Mesenchymal stem cell (in vitro differentiated cells and primary cell): Measurements from ENCODE around the gene SRPRB.
"Not testable (repeated sequence)": the region's sequence is repeated elsewhere in the genome, so short reads cannot be mapped to it uniquely, and the experiment has no call there.

ENCODE experiments used
- DNase-seq: peaks from one replicate; pipeline ENCODE4 v3.0.0-alpha.2; 2013
- H2AFZ ChIP-seq: one replicate; pipeline ENCODE4 v1.6.1; 2013; ENCODE audit warnings: low read depth, mild to moderate bottlenecking, control low read depth, inconsistent platforms, low read length, moderate library complexity
- H2AK5ac ChIP-seq: 2 replicates; pipeline ENCODE4 v1.6.1; 2013; ENCODE audit warnings: low read length, moderate library complexity, mild to moderate bottlenecking, inconsistent platforms; ENCODE audit not compliant: severe bottlenecking
- H2BK120ac ChIP-seq: one replicate; pipeline ENCODE4 v1.6.1; 2013; ENCODE audit warnings: low read depth, mild to moderate bottlenecking, inconsistent platforms, low read length, moderate library complexity
- H2BK12ac ChIP-seq, 2 experiments: one replicate each; pipeline ENCODE4 v1.6.1; 2013; ENCODE audit warnings: inconsistent platforms in 2 of 2, low read length in 2 of 2, mild to moderate bottlenecking in 2 of 2, moderate library complexity in 2 of 2, control low read depth in 1 of 2
- H2BK15ac ChIP-seq: one replicate; pipeline ENCODE4 v1.6.1; 2013; ENCODE audit warnings: mild to moderate bottlenecking, low read depth, inconsistent platforms; ENCODE audit not compliant: poor library complexity, severe bottlenecking
- H2BK5ac ChIP-seq: 2 replicates; pipeline ENCODE4 v1.6.1; 2013; ENCODE audit warnings: low read depth, mild to moderate bottlenecking, low read length, control low read depth, inconsistent platforms; ENCODE audit not compliant: poor library complexity, severe bottlenecking
- H3K14ac ChIP-seq, 2 experiments: one replicate each; pipeline ENCODE4 v1.6.1; 2013; ENCODE audit warnings: inconsistent platforms in 2 of 2, low read length in 2 of 2, control low read depth in 1 of 2, mild to moderate bottlenecking in 1 of 2, moderate library complexity in 1 of 2
- H3K18ac ChIP-seq, 2 experiments: one replicate each; pipeline ENCODE4 v1.6.1; 2013; ENCODE audit warnings: inconsistent platforms in 2 of 2, low read length in 2 of 2, control low read depth in 1 of 2, low read depth in 1 of 2, mild to moderate bottlenecking in 1 of 2
- H3K23ac ChIP-seq, 2 experiments: one replicate each; pipeline ENCODE4 v1.6.1; 2013; ENCODE audit warnings: inconsistent platforms in 2 of 2, low read length in 2 of 2, mild to moderate bottlenecking in 2 of 2, moderate library complexity in 2 of 2, control low read depth in 1 of 2
- H3K27ac ChIP-seq: 2 replicates; pipeline ENCODE4 v1.5.1; 2013; ENCODE audit warnings: mild to moderate bottlenecking, moderate library complexity, low read length, control low read depth, inconsistent platforms; ENCODE audit not compliant: poor library complexity, severe bottlenecking
- H3K27me3 ChIP-seq, 2 experiments: 2 replicates each; pipeline versions ENCODE4 v1.6.1 to v1.7.0; 2013; ENCODE audit warnings: low read length in 2 of 2, mild to moderate bottlenecking in 2 of 2, moderate library complexity in 2 of 2, control low read depth in 1 of 2, inconsistent platforms in 1 of 2; ENCODE audit not compliant: control insufficient read depth in 1 of 2, insufficient read depth in 1 of 2
- H3K36me3 ChIP-seq, 2 experiments: 2 replicates each; pipeline versions ENCODE4 v1.6.1 to v1.7.0; 2013; ENCODE audit warnings: low read length in 2 of 2, control low read depth in 1 of 2, inconsistent platforms in 1 of 2, low read depth in 1 of 2, mild to moderate bottlenecking in 1 of 2; ENCODE audit not compliant: insufficient read depth in 2 of 2, control insufficient read depth in 1 of 2
- H3K4ac ChIP-seq, 2 experiments: one replicate each; pipeline ENCODE4 v1.6.1; 2013; ENCODE audit warnings: inconsistent platforms in 2 of 2, low read length in 2 of 2, mild to moderate bottlenecking in 2 of 2, moderate library complexity in 2 of 2, control low read depth in 1 of 2, low read depth in 1 of 2
- H3K4me1 ChIP-seq: 2 replicates; pipeline ENCODE4 v1.6.1; 2013; ENCODE audit warnings: low read depth, low read length, control low read depth; ENCODE audit not compliant: control insufficient read depth, insufficient read depth
- H3K4me2 ChIP-seq: 2 replicates; pipeline ENCODE4 v1.6.1; 2013; ENCODE audit warnings: low read length, mild to moderate bottlenecking, inconsistent platforms; ENCODE audit not compliant: poor library complexity, severe bottlenecking
- H3K4me3 ChIP-seq, 2 experiments: 2 replicates each; pipeline versions ENCODE4 v1.5.1 to v1.7.0; 2013; ENCODE audit warnings: low read length in 2 of 2, mild to moderate bottlenecking in 2 of 2, control low read depth in 1 of 2, low read depth in 1 of 2; ENCODE audit not compliant: insufficient read depth in 1 of 2
- H3K79me1 ChIP-seq: replicated peaks from 2 replicates; pipeline ENCODE4 v1.6.1; 2013; ENCODE audit warnings: mild to moderate bottlenecking, control low read depth, low read length, inconsistent platforms; ENCODE audit not compliant: poor library complexity, severe bottlenecking
- H3K9ac ChIP-seq: 2 replicates; pipeline ENCODE4 v1.7.0; 2013; ENCODE audit warnings: mild to moderate bottlenecking, low read length, moderate library complexity
- H3K9me3 ChIP-seq: 2 replicates; pipeline ENCODE4 v1.7.0; 2013; ENCODE audit warnings: mild to moderate bottlenecking, low read length; ENCODE audit not compliant: control insufficient read depth
- H4K8ac ChIP-seq: one replicate; pipeline ENCODE4 v1.6.1; 2013; ENCODE audit warnings: inconsistent platforms, mild to moderate bottlenecking, low read length, moderate library complexity
- H4K91ac ChIP-seq: one replicate; pipeline ENCODE4 v1.6.1; 2013; ENCODE audit warnings: mild to moderate bottlenecking, low read length, inconsistent platforms
- WGBS: methylation state at CpG from one replicate; pipeline ENCODE4 v1.1.7; 2013; ENCODE audit warnings: mixed read lengths; 5-methylcytosine and 5-hydroxymethylcytosine counted together

SRPRB gene

DNA sequence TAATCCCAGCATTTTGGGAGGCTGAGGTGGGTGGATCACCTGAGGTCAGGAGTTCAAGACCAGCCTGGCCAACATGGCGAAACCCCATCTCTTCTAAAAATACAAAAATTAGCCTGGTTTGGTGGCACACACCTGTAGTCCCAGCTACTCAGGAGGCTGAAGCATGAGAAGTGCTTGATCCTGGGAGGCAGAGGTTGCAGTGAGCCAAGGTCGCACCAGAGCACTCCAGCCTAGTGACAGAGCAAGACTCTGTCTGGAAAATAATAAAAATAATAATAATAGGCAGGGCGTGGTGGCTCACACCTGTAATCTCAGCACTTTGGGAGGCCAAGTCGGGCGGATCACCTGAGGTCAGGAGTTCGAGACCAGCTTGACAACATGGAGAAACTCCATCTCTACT lies 24.9 kb upstream of the SRPRB start:
- H4K91ac ChIP-seq, H3K14ac ChIP-seq: not testable (repeated sequence)
- 68% methylated on average over 5 of the region's 6 CpGs for WGBS

DNA sequence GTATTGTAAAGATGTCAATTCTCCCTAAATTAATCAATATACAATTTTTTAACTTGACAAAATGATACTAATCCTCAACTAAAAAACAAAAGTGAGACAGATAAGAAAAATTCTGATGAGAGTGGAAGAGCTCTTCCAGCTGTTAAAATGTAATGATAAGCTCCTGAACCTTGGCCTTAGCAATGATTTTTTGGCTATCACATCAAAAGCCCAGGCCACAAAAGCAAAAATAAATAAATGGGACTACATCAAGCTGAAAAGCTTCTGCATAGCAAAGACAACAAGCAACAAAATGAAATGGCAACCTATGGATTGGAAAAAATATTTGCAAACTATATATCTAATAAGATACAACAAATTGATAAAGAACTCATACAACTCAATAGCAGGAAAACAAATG lies 24.0 kb upstream of the SRPRB start:
- no peaks in the 10 kb centered on the region for H3K9me3 ChIP-seq
- no peak overlapping the region for H2AK5ac ChIP-seq
- no peaks in the 10 kb centered on the region for H3K4me1 ChIP-seq
- DNase-seq: no peak
- no peak overlapping the region for H2BK5ac ChIP-seq
- no peak overlapping the region for H3K27ac ChIP-seq
- no peak overlapping the region for H2AFZ ChIP-seq
- no peaks in the 10 kb centered on the region for H3K36me3 ChIP-seq
- no peaks in the 10 kb centered on the region for H3K79me1 ChIP-seq
- no peak overlapping the region for H3K23ac ChIP-seq
- no peak overlapping the region for H3K4ac ChIP-seq
- H2BK15ac ChIP-seq: no peak overlapping the region
- no peak overlapping the region for H2BK120ac ChIP-seq
- no peak overlapping the region for H4K91ac ChIP-seq
- peaks cover 10 to 11% of the 10 kb centered on the region in 2 experiments for H3K27me3 ChIP-seq
- no peak overlapping the region for H3K18ac ChIP-seq
- no peak overlapping the region for H3K4me2 ChIP-seq
- no peak overlapping the region for H3K9ac ChIP-seq
- H4K8ac ChIP-seq: no peak overlapping the region
- no peak overlapping the region for H2BK12ac ChIP-seq
- no peak overlapping the region for H3K4me3 ChIP-seq
- H3K14ac ChIP-seq: no peak overlapping the region

More for the DNA sequence above, 24.9 kb upstream of the SRPRB start:
- H3K36me3 ChIP-seq, H3K4me3 ChIP-seq, H2BK15ac ChIP-seq, H3K4ac ChIP-seq, H2AK5ac ChIP-seq, H4K8ac ChIP-seq, H3K9me3 ChIP-seq, H2BK120ac ChIP-seq, DNase-seq, H3K4me2 ChIP-seq, H3K79me1 ChIP-seq, H3K4me1 ChIP-seq, H3K23ac ChIP-seq, H3K18ac ChIP-seq, H3K9ac ChIP-seq, H2BK12ac ChIP-seq, H2BK5ac ChIP-seq, H2AFZ ChIP-seq, H3K27ac ChIP-seq: not testable (repeated sequence)
- H3K27me3 ChIP-seq: peaks cover 10 to 11% of the 10 kb centered on the region in 2 experiments

DNA sequence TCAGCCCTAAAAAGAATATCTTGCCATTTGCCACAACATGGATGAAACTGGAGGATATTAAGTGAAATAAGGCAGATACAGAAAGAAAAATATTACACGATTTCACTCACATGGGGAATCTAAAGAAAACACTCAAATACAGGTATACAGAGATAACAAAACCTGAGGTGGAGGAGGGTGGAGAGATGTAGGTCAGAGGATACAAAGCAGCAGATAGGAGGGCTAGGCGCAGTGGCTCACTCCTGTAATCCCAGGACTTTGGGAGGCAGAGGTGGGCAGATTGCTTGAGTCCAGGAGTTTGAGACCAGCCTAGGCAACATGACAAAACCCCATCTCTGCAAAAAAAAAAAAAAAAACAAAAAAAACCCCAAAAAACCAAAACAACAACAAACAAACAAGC lies 23.2 kb upstream of the SRPRB start:
- Histone ChIP-seq H3K4me3 (no peak overlapping the region), H2BK120ac (no peak overlapping the region), H3K4me2 (no peak overlapping the region), H2AFZ (no peak overlapping the region), H2BK5ac (no peak overlapping the region), H3K36me3 (no peaks in the 10 kb centered on the region), H3K27me3 (peaks cover 5 to 10% of the 10 kb centered on the region in 2 experiments), H3K4me1 (no peaks in the 10 kb centered on the region), H3K9me3 (no peaks in the 10 kb centered on the region), H3K9ac (no peak overlapping the region), H2AK5ac (no peak overlapping the region), H3K4ac (no peak overlapping the region), H3K14ac (no peak overlapping the region), H3K23ac (no peak overlapping the region), H3K27ac (no peak overlapping the region), H2BK15ac (no peak overlapping the region), H4K91ac (no peak overlapping the region), H3K79me1 (no peaks in the 10 kb centered on the region), H2BK12ac (no peak overlapping the region), H3K18ac (no peak overlapping the region), H4K8ac (no peak overlapping the region)
- no peak for DNase-seq
- 100% methylated on average over 1 of the region's 2 CpGs for WGBS

DNA sequence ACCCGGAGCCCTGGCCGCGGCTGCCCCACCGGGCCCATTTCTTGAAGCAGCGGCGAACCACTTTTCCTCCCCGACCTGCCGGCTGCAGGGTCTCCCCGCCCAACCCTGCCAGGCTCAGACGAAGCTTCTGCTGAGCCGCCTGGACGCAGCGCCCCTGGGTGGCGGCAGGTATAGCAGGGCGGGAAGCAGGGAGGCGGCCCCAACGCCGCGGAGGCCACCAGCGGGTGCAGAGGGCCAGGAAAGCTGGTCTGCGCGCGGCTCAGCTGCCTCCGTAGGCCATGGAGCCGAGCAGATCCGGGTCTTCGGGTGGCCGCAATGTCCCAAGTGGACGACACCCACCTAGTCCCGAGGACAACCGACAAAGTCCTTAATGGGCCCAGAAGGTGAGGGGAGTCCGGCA lies 21.9 kb upstream of the SRPRB start:
- Histone ChIP-seq H3K9ac (no peak overlapping the region), H3K18ac (no peak overlapping the region), H3K4me2 (no peak overlapping the region), H2BK15ac (no peak overlapping the region), H4K91ac (no peak overlapping the region), H2BK5ac (no peak overlapping the region), H3K4me1 (no peaks in the 10 kb centered on the region), H2AK5ac (no peak overlapping the region), H3K14ac (no peak overlapping the region), H2BK120ac (no peak overlapping the region), H3K27ac (no peak overlapping the region), H3K4me3 (no peak overlapping the region), H4K8ac (no peak overlapping the region), H3K9me3 (no peaks in the 10 kb centered on the region), H3K4ac (no peak overlapping the region), H2BK12ac (no peak overlapping the region), H3K36me3 (no peaks in the 10 kb centered on the region), H3K23ac (no peak overlapping the region), H2AFZ (no peak overlapping the region), H3K27me3 (peaks cover 5 to 7% of the 10 kb centered on the region in 2 experiments), H3K79me1 (no peaks in the 10 kb centered on the region)
- no peak for DNase-seq
- 93% methylated on average over 32 of the region's 32 CpGs for WGBS
